HG02870 (cell line): ENCODE measurements around the gene RDH13.
"Not testable (repeated sequence)": the region's sequence is repeated elsewhere in the genome, so short reads cannot be mapped to it uniquely, and the experiment has no call there.

ENCODE experiments used
- ATAC-seq: cut with Tn5 transposase; IDR thresholded peaks from one replicate; pipeline ENCODE4 v1.9.1; 2021; ENCODE audit warnings: mild to moderate bottlenecking, moderate library complexity; ENCODE audit not compliant: unreplicated experiment

The RDH13 gene

DNA sequence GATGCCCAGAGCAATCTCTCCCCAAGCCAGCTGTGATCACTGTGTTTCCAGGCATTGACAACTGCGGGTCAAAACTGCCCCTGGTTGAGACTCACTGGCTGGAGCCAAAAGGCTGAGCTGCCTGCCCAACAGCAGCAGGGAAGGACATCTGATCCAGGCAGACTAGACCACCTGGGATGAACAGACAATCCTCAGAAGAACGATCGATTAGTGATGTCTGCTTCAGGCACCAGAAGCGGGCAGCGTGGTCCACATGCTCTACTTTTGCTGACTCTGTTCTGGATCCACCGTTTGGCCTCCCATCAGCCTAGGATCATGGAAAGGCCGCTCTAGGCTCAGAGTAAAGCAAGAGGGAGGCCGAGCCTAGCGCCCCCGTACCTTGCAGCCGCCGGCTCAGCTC is 15.0 kb downstream of the RDH13 start:
- ATAC-seq = no peak

DNA sequence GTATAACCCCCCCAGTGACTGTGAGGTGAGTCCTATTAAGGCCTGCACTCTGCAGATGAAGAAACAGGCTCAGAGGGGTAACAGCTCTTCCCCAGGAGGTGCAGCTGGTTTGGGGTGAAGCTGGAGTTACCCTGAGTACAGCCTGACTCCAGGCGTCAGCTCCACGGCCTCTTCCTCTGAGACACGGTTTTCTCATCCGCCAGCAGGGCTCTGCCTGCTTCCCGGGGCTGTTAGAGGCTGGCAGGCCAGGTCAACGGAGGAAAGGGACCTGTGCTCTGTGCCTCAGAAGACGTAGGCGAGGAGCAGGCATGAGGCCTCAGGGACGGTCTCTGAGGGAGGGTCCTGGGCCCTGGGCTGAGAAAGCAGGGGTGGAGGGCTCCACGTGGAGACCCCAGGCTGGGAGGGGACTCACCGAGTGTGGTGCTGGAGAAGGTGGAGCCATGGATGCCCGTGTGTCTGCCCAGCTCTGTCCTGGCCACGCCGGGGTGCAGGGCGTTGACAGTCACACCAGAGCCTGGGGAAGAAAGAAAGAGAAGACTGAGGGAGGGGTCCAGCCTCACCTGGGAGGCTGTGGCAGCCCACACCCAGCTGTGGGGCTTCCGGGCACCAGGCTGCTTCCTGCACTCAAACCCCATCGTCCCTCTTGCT is 15.8 kb downstream of the RDH13 start:
- no peak for ATAC-seq

DNA sequence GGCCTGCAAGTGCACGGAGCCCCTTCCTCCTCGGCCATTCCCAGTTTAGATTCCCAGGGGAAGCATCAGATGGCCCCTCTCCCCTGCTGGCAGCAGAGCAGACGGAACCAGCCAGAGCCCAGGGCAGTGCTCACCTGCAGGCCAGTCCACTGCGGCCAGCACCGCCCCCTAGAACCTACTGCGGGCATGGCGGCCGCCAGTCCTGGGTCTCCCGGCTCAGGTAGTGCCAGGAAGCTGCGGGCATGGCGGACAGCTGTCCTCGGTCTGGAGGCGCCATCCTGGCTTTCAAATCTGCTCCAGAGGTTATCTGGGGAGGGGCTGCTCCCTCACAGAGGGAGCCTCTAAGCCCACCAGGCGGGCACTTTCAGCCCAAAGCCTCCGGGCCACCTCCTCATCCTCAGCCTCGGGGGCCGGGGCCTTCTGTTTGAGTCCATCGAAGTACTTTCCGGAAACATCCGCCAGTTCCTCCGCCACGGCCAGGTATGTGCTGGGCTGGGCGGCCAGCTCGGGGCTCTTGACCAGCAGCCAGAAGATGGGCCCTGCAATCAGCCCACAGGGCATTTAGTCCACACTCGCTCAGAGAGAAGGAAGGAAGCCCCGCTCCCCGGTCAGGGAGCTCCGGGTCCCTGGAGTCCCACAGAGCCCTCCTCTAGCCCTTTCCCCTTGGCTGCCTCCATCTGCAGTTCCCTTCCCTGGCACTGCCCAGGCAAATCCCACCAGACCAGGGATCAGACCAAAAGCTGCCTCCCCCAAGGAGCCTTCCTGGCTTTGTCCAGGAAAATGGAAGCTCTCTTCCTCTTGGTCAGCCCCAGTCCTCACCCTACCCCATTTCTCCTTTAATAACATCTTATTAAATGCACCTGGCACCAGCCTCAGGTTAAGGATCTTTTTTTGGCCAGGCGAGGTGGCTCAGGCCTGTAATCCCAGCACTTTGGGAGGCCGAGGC is 17.9 kb downstream of the RDH13 start:
- no peak for ATAC-seq

DNA sequence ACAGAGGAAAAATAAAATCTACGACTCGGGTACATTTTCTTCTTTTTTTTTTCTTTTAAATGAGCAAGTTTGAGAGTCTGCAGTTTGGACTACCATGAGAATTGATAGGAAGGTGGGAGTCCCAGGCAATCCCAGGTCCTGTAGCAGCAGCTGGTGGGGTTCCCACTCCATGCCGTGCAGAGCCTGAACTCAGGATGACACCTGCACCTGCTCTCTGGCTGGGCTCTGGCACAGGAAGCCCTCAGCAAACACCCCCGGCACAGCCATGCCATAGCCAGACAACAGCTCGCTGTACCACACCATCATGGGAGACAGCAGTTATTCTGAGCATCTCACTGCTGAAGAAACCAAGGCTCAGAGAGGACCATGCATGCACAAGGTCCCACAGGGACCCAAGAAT is 18.7 kb downstream of the RDH13 start:
- no peak for ATAC-seq

DNA sequence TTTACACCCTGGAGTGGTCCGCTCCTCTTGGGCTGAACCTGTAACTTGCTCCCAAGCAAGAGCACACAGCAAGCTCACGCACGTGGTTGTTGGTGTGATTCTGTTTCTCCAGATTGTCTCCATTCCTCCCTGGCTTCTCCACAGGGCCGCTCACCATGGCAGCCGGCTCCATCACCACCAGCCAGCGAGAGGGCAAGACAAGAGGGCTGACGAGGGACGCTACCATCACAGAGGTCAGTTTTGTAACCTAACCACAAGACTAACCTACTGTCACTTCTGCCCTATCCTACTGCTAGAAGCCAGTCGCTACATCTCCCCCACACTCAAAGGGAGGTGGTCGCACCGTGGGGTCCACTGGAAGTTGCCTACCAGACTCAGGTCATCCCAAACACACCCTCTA is 20.3 kb downstream of the RDH13 start:
- no peak for ATAC-seq

DNA sequence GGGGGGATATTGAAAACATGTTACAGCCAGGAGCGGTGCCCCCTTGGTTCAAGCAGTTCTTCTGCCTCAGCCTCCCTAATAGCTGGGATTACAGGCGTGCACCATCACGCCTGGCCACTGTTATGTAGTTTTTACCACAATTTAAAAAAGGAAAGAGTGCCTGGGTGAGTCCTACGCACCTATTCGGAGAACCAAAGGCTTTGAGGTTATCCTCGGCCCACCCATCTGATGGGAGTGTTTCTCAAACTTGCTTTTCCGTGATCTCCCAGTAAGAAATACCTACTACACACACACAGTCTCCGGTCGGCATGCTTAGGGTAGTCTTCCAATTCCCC is 20.6 kb downstream of the RDH13 start:
- no peak for ATAC-seq

DNA sequence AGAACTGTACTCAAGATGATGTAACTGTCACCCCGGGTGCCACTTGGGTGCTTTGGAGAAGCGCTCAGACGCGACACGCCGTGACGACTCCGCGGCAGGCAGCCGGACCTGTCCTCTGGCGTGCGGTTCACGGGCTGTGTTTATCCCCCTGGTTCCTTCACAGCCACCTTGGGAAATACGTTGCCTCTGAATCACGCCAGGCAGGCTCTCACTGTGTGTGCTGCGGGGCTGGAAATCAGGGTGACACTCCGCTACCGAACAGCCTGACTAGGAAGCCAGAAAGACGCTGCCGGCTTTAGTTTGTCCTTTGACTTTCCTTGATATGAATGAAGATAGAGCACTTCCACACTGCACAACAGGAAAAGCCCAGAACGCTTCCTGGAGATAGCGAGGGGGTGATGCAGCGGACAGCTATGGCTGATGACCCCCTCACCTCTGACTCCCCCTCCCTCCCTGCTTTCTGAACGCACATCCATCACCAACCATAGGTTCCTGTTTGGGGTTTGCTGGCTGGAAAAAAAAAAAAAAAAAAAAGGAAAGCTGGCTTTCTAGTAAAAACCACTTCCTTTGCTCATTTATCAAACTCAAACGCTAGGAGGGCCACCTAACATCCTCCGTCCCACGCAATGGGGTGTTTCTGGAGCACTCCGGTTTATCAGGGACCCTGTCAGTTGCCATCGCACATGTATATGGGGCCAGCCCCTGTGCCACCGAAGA is 21.2 kb downstream of the RDH13 start:
- ATAC-seq = no peak

DNA sequence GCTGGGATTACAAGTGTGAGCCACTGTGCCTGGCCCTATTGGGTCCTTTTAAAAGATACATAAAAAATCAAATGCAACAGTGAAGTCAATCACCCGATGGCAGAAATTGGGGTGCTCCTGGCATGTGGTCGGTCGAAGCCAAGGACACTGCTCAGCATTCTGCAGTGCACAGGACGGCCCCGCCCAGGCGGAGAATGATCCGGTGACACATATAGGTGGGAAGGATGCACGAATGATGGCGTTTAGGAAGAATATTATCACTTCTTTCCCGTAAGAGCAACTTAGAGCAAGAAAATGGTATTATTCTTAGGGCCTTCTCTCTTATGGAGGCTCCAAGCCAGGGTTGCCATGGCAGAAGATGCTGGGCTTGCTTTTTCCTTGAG is 21.7 kb downstream of the RDH13 start:
- ATAC-seq = no peak

DNA sequence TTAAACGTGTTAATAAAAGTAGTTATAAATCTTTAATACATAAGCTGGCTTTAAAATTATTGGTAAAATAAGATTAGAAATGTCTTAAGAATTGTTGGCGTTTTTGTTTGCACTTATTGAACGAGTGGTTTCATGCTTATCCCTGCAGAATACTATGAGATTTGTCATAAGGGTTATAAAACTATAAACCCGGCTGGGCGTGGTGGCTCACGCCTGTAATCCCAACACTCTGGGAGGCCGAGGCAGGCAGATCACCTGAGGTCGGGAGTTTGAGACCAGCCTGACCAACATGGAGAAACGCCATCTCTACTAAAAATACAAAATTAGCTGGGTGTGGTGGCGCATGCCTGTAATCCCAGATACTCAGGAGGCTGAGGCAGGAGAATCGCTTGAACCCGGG is 22.3 kb downstream of the RDH13 start:
- ATAC-seq = not testable (repeated sequence)

DNA sequence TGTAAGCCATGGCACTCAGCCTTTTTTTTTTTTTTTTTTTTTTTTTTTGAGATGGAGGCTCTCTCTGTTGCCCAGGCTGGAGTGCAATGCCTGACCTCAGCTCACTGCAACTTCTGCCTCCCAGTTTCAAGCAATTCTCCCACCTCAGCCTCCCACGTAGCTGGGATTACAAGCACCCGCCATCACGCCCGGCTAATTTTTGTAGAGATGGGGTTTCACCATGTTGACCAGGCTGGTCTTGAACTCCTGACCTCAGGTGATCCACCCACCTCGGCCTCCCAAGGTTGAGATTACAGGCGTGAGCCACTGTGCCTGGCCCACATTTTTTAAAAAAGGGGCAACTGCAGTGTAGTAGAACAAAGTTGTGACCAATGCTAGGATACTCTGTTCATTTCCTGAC is 25.3 kb downstream of the RDH13 start:
- not testable (repeated sequence) for ATAC-seq

DNA sequence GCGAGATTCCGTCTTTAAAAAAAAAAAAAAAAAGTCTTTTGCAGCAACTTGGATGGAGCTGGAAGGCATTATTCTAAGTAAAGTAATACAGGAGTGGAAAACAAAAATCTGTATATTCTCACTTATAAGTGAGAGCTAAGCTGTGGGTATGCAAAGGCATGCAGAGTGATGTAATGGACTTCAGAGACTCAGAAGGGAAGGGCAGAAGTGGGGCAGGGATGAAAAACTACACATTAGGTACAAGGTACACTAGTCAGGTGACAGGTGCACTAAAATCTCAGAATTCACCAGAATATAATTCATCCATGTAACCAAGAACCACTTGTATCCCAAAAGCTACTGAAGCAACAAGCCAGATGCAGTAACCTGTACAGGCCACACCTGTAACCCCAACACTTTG is 26.9 kb downstream of the RDH13 start:
- ATAC-seq = no peak

DNA sequence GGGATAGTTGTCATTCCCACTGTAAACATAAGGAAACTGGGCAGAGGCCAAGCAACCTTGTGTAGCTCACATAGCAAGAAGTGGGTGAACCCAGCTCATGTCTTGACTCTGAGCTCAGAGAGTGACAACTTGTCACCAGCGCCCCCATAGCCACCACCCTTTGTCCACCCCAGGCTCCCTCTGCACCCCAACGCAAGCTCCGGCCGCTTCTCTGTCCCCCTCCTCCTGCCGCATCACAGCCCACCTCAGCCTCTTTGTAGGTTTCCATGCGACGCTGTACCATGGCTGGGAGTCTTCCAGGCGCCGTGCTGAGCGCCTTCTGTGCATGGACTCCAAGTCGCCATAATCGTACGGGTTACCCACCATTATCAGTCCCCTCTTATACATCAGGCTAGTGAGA is 28.2 kb downstream of the RDH13 start:
- no peak for ATAC-seq

DNA sequence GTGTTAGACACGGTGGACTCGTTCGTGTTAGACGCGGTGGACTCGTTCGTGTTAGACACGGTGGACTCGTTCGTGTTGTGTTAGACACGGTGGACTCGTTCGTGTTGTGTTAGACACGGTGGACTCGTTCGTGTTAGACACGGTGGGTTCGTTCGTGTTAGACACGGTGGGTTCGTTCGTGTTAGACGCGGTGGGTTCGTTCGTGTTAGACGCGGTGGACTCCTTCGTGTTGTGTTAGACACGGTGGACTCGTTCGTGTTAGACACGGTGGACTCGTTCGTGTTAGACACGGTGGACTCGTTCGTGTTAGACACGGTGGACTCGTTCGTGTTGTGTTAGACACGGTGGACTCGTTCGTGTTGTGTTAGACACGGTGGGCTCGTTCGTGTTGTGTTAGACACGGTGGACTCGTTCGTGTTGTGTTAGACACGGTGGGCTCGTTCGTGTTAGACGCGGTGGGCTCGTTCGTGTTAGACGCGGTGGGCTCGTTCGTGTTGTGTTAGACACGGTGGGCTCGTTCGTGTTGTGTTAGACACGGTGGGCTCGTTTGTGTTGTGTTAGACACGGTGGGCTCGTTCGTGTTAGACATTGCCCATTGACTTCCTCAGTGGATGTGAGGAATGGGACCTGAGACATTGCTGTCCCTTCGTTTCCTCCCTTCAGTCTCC is 29.8 kb downstream of the RDH13 start:
- ATAC-seq = not testable (repeated sequence)

DNA sequence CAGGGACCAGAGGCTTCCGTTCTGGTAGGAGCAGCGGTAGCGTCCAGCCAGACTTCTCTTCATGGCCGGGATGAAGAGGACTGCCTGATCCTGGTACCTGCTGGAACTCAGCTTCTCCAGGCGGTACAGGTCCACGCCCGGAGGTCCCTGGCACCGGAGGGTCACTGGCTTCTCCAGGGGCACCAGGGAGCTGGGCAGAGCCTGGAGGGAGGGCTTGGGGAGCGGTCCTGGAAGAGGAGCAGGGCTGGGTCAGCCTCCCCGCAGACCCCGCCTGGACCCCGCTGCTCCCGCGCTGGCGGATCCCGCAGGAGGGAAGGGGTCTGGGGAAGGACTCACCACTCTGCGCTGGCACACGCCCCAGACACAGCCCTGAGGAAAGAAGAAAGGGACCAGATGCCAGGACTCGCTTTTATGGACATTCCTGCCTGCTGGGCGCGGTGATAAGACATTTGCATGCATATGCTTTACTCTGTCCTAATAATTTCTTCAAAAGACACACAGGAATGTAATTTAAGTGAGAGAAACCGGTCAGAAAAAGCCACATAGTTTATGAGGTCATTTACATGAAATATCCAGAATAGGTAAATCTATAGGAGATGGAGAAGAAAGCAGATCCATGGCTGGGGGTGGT is 30.7 kb downstream of the RDH13 start:
- no peak for ATAC-seq

DNA sequence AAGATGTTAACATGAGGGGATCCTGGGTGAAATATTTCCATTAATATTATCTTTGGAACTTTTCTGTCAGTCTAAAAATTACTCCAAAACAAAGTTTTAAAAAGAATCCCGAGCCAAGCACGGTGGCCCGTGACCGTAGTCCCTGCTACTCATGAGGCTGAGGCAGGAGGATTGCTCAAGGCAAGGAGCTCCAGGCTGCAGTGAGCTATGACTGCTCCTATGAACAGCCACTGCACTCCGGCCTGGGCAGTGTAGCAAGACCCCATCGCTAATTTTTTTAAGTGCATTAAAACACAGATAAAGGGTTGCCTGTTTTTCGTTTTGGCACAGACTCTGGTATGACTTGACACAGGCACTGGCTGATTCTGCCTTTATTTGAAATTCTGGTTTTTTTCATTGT is 31.8 kb downstream of the RDH13 start:
- ATAC-seq = no peak

DNA sequence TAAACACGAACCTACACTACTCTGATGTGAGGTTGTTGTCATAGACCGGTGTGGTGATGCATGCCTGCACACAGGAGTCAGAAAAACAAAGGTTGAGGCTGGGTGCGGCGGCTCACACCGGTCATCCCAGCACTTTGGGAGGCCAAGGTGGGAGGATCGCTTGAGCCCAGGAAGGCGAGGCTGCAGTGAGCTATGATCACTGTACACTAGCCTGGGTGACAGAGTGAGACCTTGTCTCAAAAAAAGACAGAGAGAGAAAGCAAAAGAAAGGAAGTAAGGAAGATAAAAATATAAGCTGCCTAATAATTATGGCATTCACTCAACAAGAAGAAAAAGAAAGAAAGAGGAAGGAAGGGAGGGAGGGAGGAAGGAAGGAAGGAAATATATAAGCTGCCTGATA is 34.2 kb downstream of the RDH13 start:
- no peak for ATAC-seq

DNA sequence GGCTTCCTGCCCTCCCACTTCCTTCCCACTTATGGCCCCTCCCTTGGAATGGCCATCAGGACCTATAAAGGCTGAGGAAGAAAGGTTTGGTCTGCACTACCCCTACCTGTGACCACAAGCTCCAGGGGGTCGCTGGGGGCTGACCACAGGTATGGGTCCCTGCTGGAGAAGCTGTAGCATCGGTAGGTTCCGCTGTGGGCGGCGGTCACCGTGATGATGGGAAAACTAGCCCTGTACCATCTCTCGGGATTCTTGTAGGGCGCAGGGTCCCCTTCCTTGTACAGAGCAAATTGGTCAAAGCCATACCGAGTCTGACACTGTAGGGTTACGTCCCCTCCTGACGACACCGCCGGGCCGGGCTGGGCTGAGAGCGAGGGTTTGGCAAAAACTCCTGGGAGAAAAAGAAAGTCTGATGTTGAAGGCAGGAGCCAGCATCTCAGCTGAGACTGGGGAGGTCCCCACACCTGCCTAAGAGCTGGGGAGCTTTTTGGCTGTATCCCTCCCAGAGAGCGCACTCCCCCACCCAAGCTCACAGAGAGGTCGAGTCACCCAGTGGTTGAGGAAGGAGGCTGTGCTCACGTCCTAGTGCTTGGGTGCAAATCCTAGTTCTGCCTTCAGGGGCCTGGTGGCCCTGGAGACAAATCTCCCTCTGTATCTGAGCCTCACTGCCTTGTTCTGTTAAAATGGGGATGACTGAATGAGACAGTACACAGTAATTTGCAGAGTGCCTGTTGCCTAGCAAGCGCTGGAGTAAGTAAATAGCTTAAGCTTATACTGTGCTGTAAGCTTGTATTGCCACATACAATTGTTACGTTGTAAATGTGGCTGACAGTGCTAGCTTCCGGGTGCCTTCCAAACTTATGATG is 35.2 kb downstream of the RDH13 start:
- ATAC-seq = no peak

DNA sequence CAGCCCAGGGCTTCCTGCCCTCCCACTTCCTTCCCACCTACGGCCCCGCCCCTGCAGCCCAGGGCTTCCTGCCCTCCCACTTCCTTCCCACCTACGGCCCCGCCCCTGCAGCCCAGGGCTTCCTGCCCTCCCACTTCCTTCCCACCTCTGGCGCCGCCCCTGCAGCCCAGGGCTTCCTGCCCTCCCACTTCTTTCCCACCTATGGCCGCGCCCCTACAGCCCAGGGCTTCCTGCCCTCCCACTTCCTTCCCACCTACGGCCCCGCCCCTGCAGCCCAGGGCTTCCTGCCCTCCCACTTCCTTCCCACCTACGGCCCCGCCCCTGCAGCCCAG is 35.8 kb downstream of the RDH13 start:
- ATAC-seq = not testable (repeated sequence)

DNA sequence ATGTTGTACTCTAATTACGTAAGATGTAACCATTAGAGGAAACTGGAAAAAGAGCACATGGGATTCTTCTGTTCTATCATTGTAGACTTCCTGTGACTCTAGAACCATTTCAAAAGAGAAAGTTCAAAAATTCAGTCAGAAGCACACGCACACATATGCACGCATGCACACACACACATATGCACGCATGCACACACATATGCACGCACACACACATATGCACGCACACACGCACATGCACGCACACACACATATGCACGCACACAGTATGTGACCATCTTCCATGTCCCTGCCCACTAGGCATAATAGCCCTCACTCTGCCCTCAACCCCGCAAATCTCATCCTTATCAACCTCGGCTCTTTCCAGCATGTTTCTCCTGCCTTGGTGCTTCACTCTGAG is 38.8 kb downstream of the RDH13 start:
- no peak for ATAC-seq

DNA sequence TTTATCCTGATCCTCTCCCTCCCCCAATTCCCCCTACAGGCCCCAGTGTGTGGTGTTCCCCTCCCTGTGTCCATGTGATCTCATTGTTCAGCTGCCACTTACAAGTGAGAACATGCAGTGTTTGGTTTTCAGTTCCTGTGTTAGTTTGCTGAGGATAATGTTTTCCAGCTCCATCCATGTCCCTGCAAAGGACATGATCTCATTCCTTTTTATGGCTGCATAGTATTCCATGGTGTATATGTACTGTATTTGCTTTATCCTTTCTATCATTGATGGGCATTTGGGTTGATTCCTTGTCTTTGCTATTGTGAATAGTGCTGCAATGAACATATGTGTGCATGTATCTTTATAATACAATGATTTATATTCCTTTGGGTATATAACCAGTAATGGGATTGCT is 42.6 kb downstream of the RDH13 start:
- ATAC-seq = not testable (repeated sequence)
